A673 (cell line): ENCODE data around the gene CNTN5.

Experiments used
- CTCF ChIP-seq: fragments of 300-800, 200-600 bp; sonication (generic); conservative IDR thresholded peaks from 2 replicates; pipeline ENCODE4 v1.5.1; 2017; ENCODE audit warnings: low read depth, mild to moderate bottlenecking, antibody characterized with exemption, low read length, moderate library complexity, mixed read lengths
- EZH2 ChIP-seq: fragments of 200-600 bp; sonication (generic); IDR thresholded peaks from 2 replicates; pipeline ENCODE4 v1.6.1; 2017; ENCODE audit warnings: borderline replicate concordance, low read depth, mild to moderate bottlenecking, mixed read lengths, antibody characterized with exemption, low read length; ENCODE audit not compliant: poor library complexity, severe bottlenecking

GRCh38 chr11:100303897-100304296, 1283.1 kb downstream of the CNTN5 start:
- no peak for TF ChIP-seq CTCF
- no peak for TF ChIP-seq EZH2
